PFSK-1 (cell line): Measurements from ENCODE around the gene FIG4.

Experiments
- FOXP2 ChIP-seq: optimal IDR thresholded peaks from 2 replicates; pipeline ENCODE3; 2011; ENCODE audit warnings: borderline replicate concordance, control low read depth, inconsistent platforms; ENCODE audit not compliant: insufficient read depth; ENCODE audit errors: extremely low read length, extremely low read depth
- POLR2AphosphoS5 ChIP-seq: IDR thresholded peaks from 2 replicates; pipeline ENCODE4 v1.6.1; 2012; ENCODE audit warnings: low read depth, mild to moderate bottlenecking, control low read depth, low read length, moderate library complexity
- REST ChIP-seq, 2 experiments: IDR thresholded peaks; 2 replicates each; pipeline versions ENCODE4 v1.6.1 to v1.8.0; 2011 to 2012; ENCODE audit warnings: low read depth in 2 of 2, low read length in 2 of 2, control low read depth in 1 of 2, inconsistent platforms in 1 of 2, mild to moderate bottlenecking in 1 of 2, moderate library complexity in 1 of 2; ENCODE audit not compliant: insufficient read depth in 1 of 2
- SIN3A ChIP-seq: IDR thresholded peaks from 2 replicates; pipeline ENCODE4 v1.6.1; 2012; ENCODE audit warnings: mild to moderate bottlenecking, low read length, moderate library complexity, borderline replicate concordance; ENCODE audit not compliant: insufficient read depth
- TAF1 ChIP-seq: IDR thresholded peaks from 2 replicates; pipeline ENCODE4 v1.6.1; 2012; ENCODE audit warnings: low read length, control low read depth, borderline replicate concordance; ENCODE audit not compliant: insufficient read depth

GRCh38 chr6:109865968-109866367 lies 174.9 kb downstream of the FIG4 start:
- TF ChIP-seq TAF1 (no peak), POLR2AphosphoS5 (no peak), REST (IDR thresholded peaks at IDR 0.05; ENCODE audit: insufficient read depth in 1 of 2, low read depth in 2 of 2, low read length in 2 of 2) (no peak), SIN3A (no peak), FOXP2 (no peak)
